ENCODE measurements around the gene EXD3. TPM values are rescaled to one million over a fixed set of nuclear protein-coding genes. Genes with fewer than 3 reads are reported as not detected.
A peak's percentile ranks its signal among the peaks of the same experiment; 100 is the strongest.

The EXD3 gene
- total RNA-seq, 4 donors from 2014 or later = 11.8 to 49.0 (median 31.5) TPM

DNA sequence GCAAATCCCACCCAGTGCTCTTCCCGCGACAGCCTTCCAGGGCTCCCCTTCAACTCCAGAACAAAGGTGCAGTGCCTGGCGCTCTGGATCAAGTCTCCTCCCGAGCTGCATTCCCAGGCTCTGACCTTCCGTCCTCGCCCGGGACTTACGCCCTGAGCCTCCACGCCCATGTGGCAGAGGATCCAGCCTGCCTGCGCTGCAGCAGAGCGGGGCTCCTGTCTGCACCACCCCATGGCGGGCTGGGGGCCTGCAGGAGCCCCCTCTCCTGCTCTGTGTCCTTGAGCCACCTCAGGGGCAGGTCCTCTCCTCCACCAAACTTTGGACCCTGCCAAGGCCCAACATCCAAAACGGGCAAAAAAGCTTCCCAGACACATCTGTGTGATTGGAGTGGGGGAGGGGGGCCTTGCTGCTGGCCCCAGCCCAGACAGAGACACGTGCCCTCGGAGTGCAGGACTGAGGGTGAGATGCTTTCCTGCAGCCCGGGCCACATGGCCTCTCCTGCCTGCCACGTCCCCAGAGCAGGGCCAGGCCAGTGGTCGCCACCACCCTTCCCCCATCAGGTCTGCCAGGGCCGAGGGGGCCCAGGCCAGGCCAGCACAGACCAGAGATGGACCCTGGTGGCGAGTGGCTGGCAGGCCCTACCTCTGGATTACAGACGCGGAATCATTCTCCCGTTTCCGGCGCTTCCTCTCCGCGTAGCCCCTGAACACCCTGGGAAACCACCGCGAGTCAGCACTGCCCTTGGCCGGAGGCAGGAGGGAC lies 31.8 kb upstream of the EXD3 start:
- peak; percentile 28 to 42 for DNase-seq
- H3K27me3 ChIP-seq = no peaks in the 10 kb centered on the region
- peaks cover 0 to 24% of the 10 kb centered on the region in 2 donors for H3K4me1 ChIP-seq
- no peaks in the 10 kb centered on the region for H3K36me3 ChIP-seq
- intact Hi-C loops (cut with DNase I; ENCODE audit: low total_unique reads) = no loop called here
- peak overlapping the region; percentile 28 to 48 for H3K27ac ChIP-seq
- H3K9me3 ChIP-seq = no peaks in the 10 kb centered on the region
- TF ChIP-seq, protein P1, sequence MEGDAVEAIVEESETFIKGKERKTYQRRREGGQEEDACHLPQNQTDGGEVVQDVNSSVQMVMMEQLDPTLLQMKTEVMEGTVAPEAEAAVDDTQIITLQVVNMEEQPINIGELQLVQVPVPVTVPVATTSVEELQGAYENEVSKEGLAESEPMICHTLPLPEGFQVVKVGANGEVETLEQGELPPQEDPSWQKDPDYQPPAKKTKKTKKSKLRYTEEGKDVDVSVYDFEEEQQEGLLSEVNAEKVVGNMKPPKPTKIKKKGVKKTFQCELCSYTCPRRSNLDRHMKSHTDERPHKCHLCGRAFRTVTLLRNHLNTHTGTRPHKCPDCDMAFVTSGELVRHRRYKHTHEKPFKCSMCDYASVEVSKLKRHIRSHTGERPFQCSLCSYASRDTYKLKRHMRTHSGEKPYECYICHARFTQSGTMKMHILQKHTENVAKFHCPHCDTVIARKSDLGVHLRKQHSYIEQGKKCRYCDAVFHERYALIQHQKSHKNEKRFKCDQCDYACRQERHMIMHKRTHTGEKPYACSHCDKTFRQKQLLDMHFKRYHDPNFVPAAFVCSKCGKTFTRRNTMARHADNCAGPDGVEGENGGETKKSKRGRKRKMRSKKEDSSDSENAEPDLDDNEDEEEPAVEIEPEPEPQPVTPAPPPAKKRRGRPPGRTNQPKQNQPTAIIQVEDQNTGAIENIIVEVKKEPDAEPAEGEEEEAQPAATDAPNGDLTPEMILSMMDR (IDR thresholded peaks at IDR 0.05) = no peak
- TF ChIP-seq POLR2A (IDR thresholded peaks at IDR 0.05) = no peak
- peak overlapping the region; percentile 23 to 45 for H3K4me3 ChIP-seq

DNA sequence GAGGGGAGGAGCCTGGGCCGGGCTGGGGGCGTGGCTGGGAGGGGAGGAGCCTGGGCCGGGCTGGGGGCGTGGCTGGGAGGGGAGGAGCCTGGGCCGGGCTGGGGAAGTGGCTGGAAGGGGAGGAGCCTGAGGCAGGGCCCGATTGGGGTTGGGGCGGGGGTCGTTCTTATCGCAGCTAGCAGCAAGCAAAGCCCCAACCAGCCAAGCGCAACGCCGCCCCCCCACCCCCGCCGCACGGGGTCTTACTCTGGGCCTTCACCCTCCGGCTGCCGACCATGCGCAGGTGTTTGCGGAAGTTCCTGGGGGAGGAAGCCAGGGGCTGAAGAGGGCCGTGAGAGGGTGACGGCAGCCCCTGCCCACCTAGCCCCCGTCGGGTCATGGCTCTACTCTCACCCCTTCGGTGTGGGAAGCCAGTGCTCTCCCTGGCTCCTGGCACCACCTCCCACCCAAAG lies 31.2 kb upstream of the EXD3 start:
- Histone ChIP-seq H3K4me3 (peak overlapping the region; percentile 23 to 45), H3K27me3 (no peaks in the 10 kb centered on the region)
- DNase-seq = peak; percentile 57 to 77

GRCh38 chr9:137453643-137454081 lies 30.7 kb upstream of the EXD3 start:
- no peak overlapping the region for H3K27ac ChIP-seq
- no peaks in the 10 kb centered on the region for H3K36me3 ChIP-seq
- peak overlapping the region; percentile 18 to 19 for H3K4me3 ChIP-seq
- peak; percentile 58 to 83 for DNase-seq
- intact Hi-C loops (cut with DNase I; ENCODE audit: low total_unique reads) = no loop called here
- H3K9me3 ChIP-seq = no peaks in the 10 kb centered on the region
- TF ChIP-seq, protein P1 (IDR thresholded peaks at IDR 0.05) = no peak
- no peak for TF ChIP-seq POLR2A (IDR thresholded peaks at IDR 0.05)
- H3K4me1 ChIP-seq = peaks cover 0 to 18% of the 10 kb centered on the region in 2 donors
- no peaks in the 10 kb centered on the region for H3K27me3 ChIP-seq

More for the DNA sequence above, 31.2 kb upstream of the EXD3 start:
- no peaks in the 10 kb centered on the region for H3K36me3 ChIP-seq
- peak overlapping the region; percentile 28 to 48 for H3K27ac ChIP-seq
- intact Hi-C loops (cut with DNase I; ENCODE audit: low total_unique reads) = no loop called here
- peaks cover 0 to 20% of the 10 kb centered on the region in 2 donors for H3K4me1 ChIP-seq
- no peak for TF ChIP-seq POLR2A (IDR thresholded peaks at IDR 0.05)
- TF ChIP-seq, protein P1 (IDR thresholded peaks at IDR 0.05) = no peak
- H3K9me3 ChIP-seq = no peaks in the 10 kb centered on the region

GRCh38 chr9:137452761-137453642 lies 30.0 kb upstream of the EXD3 start:
- peaks cover 0 to 11% of the 10 kb centered on the region in 2 donors for H3K4me1 ChIP-seq
- intact Hi-C loops (cut with DNase I; ENCODE audit: low total_unique reads) = no loop called here
- H3K4me3 ChIP-seq = no peak overlapping the region
- peak; percentile 38 to 40 for DNase-seq
- TF ChIP-seq, protein P1 (IDR thresholded peaks at IDR 0.05) = no peak
- no peak for TF ChIP-seq POLR2A (IDR thresholded peaks at IDR 0.05)
- H3K36me3 ChIP-seq = no peaks in the 10 kb centered on the region
- H3K9me3 ChIP-seq = no peaks in the 10 kb centered on the region
- no peak overlapping the region for H3K27ac ChIP-seq
- no peaks in the 10 kb centered on the region for H3K27me3 ChIP-seq
